Activated CD4-positive, alpha-beta T cell treated with anti-CD3 and anti-CD28 coated beads, Interleukin-2, amount 10 ng/mL, durations not matched to agents 7 days and 5 days (primary cell): ENCODE data around the gene SMAD5. TPM values are rescaled to one million over a fixed set of nuclear protein-coding genes. Genes with fewer than 3 reads are reported as not detected.

ENCODE experiments used
- CTCF ChIA-PET: fragments of 350-600 bp; sonication (Branson Sonifier 250); formaldehyde crosslinking; loops from one replicate; lab custom pipeline; 2021; ENCODE audit warnings: antibody characterized with exemption; lab: Charles Lee
- POLR2A ChIA-PET: fragments of 350-600 bp; sonication (Branson Sonifier 250); formaldehyde crosslinking; loops from one replicate; lab custom pipeline; 2021; ENCODE audit warnings: antibody characterized with exemption; lab: Charles Lee
- DNase-seq: peaks from one replicate; pipeline ENCODE4 v3.0.0-alpha.2; 2020
- H3K27ac Mint-ChIP-seq: one replicate; pipeline ENCODE4 v1.8.0; 2021; ENCODE audit warnings: mild to moderate bottlenecking, moderate library complexity, mixed read lengths
- H3K27me3 Mint-ChIP-seq: one replicate; pipeline ENCODE4 v1.8.0; 2021; ENCODE audit warnings: mixed read lengths
- H3K36me3 Mint-ChIP-seq: one replicate; pipeline ENCODE4 v1.8.0; 2021; ENCODE audit warnings: low read depth, mixed read lengths
- H3K4me1 Mint-ChIP-seq: one replicate; pipeline ENCODE4 v1.8.0; 2021; ENCODE audit warnings: mixed read lengths
- H3K4me3 Mint-ChIP-seq: one replicate; pipeline ENCODE4 v1.8.0; 2021; ENCODE audit warnings: mild to moderate bottlenecking, moderate library complexity, mixed read lengths
- H3K9me3 Mint-ChIP-seq: one replicate; pipeline ENCODE4 v1.8.0; 2021; ENCODE audit warnings: mixed read lengths
- total RNA-seq, 2 experiments: library from RNA; stranded (reverse); gene quantifications; one replicate each; pipeline ENCODE4 v1.2.3, GENCODE V29; 2021

Gene SMAD5
- total RNA-seq, 2 experiments from 2014 or later, result 8.6 to 9.3 TPM

DNA sequence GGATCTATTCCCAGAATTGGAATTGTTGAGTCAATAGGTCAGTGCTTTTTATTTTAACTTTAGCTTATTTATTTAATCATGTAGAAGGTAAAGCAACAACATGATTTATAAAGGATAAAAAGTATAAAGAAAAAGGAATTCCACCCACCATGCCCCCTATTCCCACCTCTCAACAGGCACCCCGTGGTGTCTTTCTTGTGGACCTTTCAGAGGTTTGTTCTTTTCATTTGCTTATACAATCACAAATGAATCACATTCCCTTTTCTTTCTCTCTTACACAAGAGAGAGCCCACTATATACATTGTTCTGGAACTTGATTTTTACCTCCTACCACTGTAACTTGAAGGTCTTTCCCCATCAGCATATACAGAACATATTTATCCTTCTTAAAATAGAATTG, 97.5 kb downstream of the SMAD5 start:
- ChIA-PET POLR2A (no interaction called here), CTCF (no interaction called here)
- peaks cover 4% of the 10 kb centered on the region for H3K27me3 Mint-ChIP-seq
- no peak overlapping the region for H3K4me3 Mint-ChIP-seq
- no peak for DNase-seq
- no peak overlapping the region for H3K27ac Mint-ChIP-seq
- no peaks in the 10 kb centered on the region for H3K36me3 Mint-ChIP-seq
- H3K9me3 Mint-ChIP-seq, result no peaks in the 10 kb centered on the region
- no peaks in the 10 kb centered on the region for H3K4me1 Mint-ChIP-seq

DNA sequence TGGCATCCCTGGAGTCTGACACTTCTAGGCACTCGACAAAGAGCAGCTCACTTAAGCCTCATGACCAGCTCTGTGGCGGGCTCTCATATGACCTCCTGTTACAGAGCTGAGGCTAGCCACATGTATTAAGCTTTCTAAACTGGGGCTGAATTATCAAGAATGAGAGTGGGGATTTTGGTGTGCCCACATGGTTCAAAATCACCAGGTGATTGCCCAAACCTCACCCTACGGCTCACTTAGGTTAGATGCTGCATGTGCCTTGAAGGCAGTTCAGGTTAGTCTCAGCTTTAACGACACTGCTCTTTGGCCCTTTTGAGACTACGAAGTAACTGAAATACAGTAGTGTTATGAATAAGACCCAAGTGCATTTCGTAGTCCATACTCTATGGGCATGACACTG, 99.7 kb downstream of the SMAD5 start:
- H3K4me1 Mint-ChIP-seq, result no peaks in the 10 kb centered on the region
- no peak for DNase-seq
- H3K36me3 Mint-ChIP-seq, result no peaks in the 10 kb centered on the region
- ChIA-PET CTCF (no interaction called here), POLR2A (no interaction called here)
- no peak overlapping the region for H3K4me3 Mint-ChIP-seq
- H3K9me3 Mint-ChIP-seq, result no peaks in the 10 kb centered on the region
- H3K27me3 Mint-ChIP-seq, result peaks cover 4% of the 10 kb centered on the region
- no peak overlapping the region for H3K27ac Mint-ChIP-seq

Other genes starting within 250 kb of the SMAD5 start
- not detected for gene IL9, start 237.0 kb upstream of the SMAD5 start, total RNA-seq
- gene LECT2, start 177.9 kb upstream of the SMAD5 start, total RNA-seq, result not detected
- gene TGFBI, start 103.9 kb upstream of the SMAD5 start, total RNA-seq, result under 1 TPM; 0.10 to 0.27 TPM
- not detected for gene SMIM32, start 60.3 kb downstream of the SMAD5 start, total RNA-seq
- not detected for gene TRPC7, start 232.7 kb downstream of the SMAD5 start, total RNA-seq